NCI-H345 treated with DMSO at 0.1 percent for 48 hours (cell line): ENCODE results near the gene OR5L2.
"Not testable (repeated sequence)": the region's sequence is repeated elsewhere in the genome, so short reads cannot be mapped to it uniquely, and the experiment has no call there.

ENCODE experiments used
- DNase-seq: peaks from one replicate; lab custom pipeline; 2025; ENCODE audit not compliant: unreplicated experiment; lab: John Stamatoyannopoulos, UW

The OR5L2 gene

GRCh38 chr11:55826919-55827318, at the start of gene OR5L2:
Gene OR5L2, plus strand, starts transcription at chr11:55827219. Its CDS starts 0 bp downstream, at chr11:55827219.
- no peak for DNase-seq

GRCh38 chr11:55791606-55792005, 35.4 kb upstream of the OR5L2 start:
- DNase-seq = no peak

- DNase-seq = no peak
These were observed 33.7 kb upstream of the OR5L2 start for GRCh38 chr11:55793321-55793720.

GRCh38 chr11:55795256-55795655, 31.8 kb upstream of the OR5L2 start, which contains the start of gene OR5D14:
Gene OR5D14, plus strand, starts transcription at chr11:55795556. Its CDS starts 0 bp downstream, at chr11:55795556.
- no peak for DNase-seq

GRCh38 chr11:55806248-55806647, 20.8 kb upstream of the OR5L2 start:
- no peak for DNase-seq

- no peak for DNase-seq
These were observed 16.0 kb upstream of the OR5L2 start, which contains the start of gene OR5L1 for GRCh38 chr11:55811067-55811466. Gene OR5L1, plus strand, starts transcription at chr11:55811367. Its CDS starts 100 bp downstream, at chr11:55811467.

- no peak for DNase-seq
These were observed 7.7 kb upstream of the OR5L2 start, which contains the start of gene OR5D18 for GRCh38 chr11:55819330-55819729. Gene OR5D18, plus strand, starts transcription at chr11:55819630. Its CDS starts 0 bp downstream, at chr11:55819630.

GRCh38 chr11:55838452-55838851, 11.4 kb downstream of the OR5L2 start, which contains the start of gene OR5D16:
Gene OR5D16, plus strand, starts transcription at chr11:55838752. Its CDS starts 0 bp downstream, at chr11:55838752.
- DNase-seq = no peak

- DNase-seq = no peak
These were observed 20.4 kb downstream of the OR5L2 start for GRCh38 chr11:55847453-55847852.

GRCh38 chr11:55849037-55849436, 22.0 kb downstream of the OR5L2 start:
- DNase-seq = no peak

- DNase-seq = no peak
These were observed 25.1 kb downstream of the OR5L2 start for GRCh38 chr11:55852141-55852540.

GRCh38 chr11:55854704-55855103, 27.7 kb downstream of the OR5L2 start:
- DNase-seq = no peak

- not testable (repeated sequence) for DNase-seq
These were observed 40.3 kb downstream of the OR5L2 start for GRCh38 chr11:55867354-55867753.

- not testable (repeated sequence) for DNase-seq
These were observed 45.7 kb downstream of the OR5L2 start for GRCh38 chr11:55872731-55873130.

GRCh38 chr11:55873146-55873545, 46.1 kb downstream of the OR5L2 start:
- DNase-seq = not testable (repeated sequence)
